GM19328 (cell line): ENCODE data around the gene BTRC.

Experiments used
- ATAC-seq: cut with Tn5 transposase; IDR thresholded peaks from one replicate; pipeline ENCODE4 v1.9.1; 2021; ENCODE audit warnings: mild to moderate bottlenecking, moderate library complexity; ENCODE audit not compliant: unreplicated experiment

Gene BTRC

DNA sequence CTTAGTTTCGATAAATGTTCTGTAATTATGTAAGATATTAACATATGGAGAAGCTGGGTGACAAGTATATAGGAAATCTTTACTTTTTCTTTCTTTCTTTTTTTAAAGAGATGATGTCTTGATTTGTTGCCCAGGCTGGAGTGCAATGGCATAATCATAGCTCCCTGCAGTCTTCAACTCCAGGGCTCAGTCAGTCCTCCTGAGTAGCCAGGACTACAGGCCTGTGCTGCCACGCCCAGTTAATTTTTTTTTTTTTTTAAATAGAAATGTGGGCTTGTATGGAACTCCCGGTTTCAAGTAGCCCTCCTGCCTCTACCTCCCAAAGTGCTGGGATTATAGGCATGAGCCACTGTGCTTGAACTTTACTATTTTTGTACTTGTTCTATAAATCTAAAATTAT lies 122.4 kb downstream of the BTRC start:
- no peak for ATAC-seq

DNA sequence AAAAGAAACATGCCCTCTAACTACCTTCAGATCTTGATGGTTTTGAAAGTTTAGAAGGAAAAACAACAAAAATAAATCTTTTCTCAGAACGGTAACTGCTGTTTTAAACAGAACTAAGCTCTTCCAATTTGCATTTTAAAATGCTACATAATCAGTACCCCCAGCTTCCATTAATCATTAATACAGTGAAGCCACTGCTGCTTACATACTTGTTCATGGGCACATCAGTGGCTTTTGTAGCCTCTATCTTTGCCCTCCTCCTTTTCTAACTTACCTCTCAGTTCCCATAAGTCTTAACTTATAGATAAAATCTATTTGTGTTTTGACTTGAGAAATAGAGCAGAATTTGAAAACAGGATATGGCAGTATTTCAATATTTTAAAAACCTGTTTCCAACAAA lies 125.0 kb downstream of the BTRC start:
- no peak for ATAC-seq

DNA sequence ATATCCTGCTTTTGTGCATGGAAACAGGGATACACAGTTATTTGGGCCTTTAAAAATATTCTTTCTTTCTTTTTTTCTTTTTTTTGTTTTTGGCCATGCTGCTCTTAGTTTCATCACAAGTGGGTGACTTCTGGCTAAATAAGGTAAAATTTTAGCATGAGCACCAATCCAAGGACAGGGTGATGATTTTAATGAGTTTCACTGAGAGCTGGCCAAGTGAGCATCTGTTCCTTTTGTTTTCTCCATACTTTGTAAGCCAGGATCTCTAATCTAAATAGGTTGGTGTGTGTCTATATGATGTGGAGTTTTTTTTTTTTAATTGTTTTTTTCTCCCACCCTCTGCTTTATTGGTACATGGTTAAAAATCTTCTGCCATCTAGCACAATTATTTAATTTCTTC lies 127.3 kb downstream of the BTRC start:
- ATAC-seq = no peak

DNA sequence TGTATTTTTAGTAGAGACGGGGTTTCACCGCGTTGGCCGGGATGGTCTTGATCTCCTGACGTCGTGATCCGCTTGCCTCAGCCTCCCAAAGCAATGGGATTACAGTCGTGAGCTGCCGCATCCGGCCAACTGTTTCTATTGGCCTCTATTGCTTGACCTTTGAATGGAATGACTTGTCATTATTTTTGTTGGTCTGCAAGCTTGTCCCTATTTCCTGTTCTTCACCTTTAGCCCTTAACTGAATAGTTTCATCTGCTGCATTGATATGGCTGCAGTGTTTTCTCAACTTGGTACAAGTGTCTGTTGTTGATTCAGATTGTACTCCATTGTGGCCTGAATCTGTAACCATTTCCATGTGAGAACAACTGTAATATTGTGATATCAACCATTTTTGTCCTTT lies 128.6 kb downstream of the BTRC start:
- ATAC-seq = no peak

DNA sequence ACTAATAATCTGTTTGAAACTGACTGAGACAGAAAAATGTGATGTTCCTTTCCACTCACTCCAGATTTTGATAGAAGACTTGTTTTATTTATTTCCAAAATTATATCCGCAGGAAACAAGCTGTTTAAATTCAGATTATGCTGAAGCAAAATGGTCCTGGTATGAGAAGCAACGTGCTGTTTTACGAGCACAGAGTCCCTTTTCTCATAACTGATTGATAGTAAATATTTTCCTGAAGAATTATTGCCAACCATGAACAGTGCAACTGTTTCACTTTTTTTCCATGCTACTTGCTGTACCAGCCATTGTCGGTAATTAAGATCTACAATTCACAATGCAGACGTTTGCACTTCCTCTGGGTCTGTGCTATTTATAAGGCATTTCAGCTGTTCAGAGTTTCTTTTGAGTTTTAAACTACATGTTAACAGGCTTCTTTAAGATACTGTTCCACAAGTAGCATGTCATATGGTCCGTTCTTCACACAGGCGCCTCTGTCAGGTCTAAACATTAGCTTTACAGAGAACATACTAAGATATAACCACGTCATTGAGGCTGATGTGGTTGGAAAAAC lies 130.3 kb downstream of the BTRC start:
- no peak for ATAC-seq

DNA sequence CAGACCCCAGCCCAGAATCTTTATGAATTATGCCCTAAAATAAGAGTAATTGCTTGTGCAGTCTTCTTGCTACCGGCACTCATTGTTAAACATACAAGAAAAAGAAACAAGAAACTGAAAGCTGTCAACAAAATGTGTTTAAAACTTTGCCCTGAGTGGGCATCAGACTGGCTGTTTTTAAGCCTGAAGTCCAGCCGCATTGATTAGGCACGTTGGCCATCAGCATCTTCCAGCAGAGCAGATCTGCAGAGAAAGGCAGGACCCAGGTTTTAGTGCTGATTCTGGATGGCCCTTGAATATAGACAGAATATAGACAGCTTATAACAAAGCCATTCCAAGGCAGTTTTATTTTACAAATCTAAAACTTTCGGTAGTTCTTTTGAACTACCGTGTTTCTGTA lies 131.2 kb downstream of the BTRC start:
- no peak for ATAC-seq

DNA sequence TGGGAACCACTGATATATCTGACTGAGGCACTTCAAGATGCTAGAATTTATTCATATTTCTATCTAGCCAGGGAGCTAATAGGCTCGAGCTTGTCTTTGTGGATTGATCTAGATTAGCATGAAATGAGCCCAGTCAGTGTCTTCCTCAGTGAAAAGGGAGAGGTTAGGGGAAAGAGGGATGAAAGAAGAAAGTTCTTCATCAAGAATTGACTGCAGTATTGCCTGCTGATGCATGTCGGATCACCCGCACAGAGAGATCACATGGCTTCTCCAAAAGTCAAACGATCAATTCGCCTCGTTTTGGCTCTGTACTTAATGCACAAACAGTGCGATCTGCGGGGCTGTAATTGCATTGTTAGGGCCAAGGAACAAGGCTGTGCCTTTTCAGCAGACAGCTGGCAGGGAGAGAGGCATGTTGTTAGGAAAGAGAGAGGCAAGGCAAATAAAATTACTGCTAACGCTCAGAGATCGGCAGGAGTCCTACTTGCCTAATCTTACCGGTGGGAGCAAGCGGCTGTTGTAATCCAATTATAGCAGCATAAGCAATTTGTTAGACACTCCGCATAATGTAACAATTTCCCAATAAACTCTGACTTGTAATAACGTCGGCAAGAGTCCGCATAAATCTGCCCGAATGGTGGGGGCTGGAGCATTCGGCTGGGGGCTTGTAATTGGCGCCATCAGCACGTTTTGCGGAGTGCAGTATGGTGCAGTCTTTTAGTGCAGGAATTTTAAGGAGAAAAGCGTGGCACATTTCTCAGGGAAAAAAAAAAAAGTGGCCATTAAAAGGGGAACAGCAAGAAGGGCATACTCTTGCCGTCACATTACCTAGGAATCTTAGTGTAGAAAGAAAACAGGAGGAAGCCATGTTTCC lies 132.0 kb downstream of the BTRC start:
- ATAC-seq = no peak

DNA sequence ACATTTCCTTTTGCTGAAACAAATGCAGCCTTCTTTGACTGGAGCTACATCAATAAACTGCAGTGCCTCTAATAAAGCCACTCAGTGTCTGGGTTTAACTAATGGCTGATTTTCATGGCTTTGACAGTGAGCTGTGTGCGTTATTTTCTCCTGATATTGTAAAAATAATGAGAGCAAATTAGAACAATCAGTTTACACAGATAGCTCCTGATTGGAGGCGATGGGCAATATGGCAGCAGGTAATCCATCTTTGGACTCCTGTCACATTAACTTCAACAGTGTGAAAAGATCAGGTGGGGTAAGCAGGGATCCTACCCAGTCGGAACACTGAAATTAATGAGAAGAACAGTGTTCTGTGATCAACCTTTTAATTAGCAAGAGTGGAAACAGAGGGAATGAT lies 133.4 kb downstream of the BTRC start:
- ATAC-seq = no peak

DNA sequence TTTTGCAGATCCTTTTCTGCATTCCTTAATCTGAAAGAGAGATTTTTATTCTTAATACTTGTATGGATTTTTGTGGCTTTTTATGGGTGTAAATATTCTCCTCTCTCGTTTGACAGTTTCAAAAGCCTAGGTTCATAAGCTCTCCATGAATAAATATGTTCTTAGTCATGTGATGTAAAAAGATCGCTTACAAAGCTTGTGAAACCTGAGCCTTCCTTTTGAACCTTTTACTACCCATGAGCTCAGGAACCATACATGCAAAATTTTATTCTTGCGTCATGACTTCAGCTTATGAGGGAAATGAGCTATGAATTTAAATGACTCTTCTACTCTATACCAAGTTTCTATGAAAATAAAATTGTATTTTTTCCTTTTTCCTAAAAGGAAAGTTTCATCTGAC lies 135.4 kb downstream of the BTRC start:
- ATAC-seq = no peak

DNA sequence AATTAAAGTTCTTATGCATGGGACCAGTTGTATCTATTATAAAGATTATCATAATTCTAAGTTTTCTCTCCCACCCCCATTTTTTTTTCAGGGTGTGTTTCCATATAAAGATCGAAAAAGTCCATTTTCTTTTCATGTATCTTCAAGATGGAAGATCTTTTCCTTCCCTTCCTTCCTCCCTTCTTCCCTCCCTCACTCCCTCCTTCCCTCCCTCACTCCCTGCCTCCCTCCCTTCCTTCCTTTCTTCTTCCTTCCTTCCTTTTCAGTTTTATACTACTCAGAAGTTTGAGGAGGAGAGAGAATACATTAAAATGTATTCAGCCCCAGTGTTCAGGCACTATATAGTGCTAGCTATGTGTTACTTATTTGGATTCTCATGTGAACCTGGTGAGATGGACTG lies 136.1 kb downstream of the BTRC start:
- no peak for ATAC-seq

DNA sequence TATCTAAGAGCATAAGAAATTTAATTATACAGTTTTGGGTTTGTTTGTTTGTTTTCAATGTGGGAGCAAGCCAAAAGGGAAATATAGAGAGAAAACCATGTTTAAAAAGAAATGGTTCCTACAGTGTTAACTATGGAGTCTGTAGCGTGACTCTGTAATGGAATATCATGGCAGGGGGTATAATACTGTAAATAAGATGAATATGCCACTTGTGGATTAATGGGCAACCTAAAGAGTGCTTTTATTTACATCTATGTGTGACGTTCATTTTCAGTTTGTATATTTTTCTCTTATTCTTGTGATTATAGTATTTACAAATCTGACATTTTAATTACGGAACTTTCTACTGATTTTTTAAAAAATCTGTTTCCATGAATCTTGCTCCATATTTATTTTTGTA lies 138.2 kb downstream of the BTRC start:
- no peak for ATAC-seq

DNA sequence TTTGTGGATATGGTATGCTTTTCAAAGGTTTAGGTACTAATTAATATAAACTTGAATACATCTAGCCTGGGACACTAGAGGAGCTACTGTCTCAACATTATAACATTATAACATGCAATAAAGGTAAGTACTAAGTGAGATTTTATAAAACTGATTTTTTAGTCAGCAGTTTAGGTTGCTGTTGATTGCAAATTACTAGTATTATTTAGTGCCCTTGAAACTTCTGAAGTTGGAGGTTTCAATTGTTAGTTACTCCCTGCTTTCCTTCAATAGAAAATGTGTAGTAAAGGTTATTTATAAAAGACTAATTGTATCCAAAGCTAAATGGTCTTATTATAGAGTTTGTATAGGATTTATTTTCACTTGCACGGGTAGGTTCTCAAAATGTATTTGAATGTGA lies 138.8 kb downstream of the BTRC start:
- ATAC-seq = no peak

DNA sequence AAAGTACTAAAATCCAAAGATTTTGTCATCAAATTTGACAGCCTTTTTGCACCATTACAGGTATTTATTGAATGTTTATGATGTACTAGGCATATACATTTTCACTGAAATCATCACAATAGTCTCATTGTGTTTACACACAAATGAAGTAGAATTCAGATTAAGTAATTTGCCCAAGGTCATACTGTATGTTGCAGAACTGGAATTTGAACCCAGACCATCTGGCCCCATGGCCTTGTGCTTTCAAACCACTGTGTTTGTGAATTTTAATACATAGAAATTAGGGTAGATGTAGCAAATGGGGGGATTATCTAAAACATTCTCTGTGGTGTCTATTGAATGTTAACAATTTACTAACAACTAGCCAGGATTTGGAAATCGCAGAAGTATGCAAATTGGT lies 139.3 kb downstream of the BTRC start:
- ATAC-seq = no peak

DNA sequence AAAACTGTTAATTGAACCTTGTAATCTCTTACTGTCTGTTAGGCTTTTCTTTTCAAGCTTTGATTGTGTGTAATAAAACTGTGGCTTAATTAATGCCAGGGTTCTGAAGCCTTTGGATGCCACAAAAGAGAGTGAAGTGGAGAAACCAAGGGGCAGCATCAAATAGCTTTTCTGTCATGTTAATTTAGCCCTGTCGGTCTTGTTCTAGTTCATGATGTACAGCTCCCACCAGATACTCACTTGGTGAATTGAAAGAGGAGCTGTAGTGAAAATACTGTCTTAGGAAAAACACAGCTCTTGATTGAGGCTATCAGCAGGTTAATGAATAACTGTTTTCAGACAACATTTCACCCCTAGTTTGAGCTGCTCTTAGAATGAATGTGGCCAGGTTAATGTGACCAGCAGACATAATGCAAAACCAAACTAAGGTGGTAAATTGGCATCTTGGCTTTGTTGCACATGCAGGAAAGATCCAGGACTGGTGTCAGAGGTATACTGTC lies 139.9 kb downstream of the BTRC start:
- no peak for ATAC-seq

DNA sequence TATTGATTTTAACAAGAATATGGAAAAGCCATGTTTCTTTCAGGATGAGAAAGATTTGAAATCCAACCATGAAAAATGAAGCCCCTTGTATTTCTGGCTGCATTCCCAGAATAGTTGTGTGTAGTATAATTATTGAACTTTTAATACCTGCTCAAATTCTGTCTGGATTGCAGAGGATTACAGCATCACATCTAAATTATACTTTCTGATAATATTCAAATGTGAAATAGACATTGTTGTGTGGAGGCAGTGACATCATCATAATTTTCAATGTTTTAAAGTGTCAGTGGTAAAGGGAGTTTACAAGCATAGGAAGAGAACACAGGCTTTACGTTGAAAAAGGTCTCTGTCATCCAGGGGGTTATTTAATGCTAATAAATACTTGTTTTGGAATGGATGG lies 140.7 kb downstream of the BTRC start:
- ATAC-seq = no peak

DNA sequence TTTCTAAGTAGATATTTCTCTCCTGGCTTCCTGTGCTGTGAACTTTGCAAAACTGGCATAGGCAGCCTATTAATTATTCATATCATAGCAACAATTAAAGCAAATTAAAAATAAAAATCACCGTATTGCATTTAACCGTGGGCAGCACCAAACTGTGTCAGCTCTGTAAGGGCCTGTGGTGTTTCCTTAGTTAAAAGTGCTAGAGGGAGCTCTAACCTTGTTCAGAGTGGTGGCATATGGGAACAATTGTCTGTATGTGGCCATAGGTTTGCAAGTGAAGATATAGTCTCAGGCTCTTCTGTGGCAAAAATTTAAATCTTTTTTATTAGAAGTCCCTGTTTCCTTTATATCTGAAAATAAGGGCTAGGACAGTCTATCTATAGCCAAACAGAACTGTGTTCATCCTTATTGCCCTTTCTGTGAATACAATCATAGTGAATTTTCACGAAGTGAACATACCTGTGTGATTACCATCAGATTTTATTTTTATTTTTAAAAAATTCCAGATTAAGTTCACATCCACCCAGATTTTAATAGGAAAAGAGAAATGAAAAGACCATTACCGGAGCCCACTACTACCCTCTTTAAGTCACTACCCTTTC lies 141.5 kb downstream of the BTRC start:
- ATAC-seq = no peak

DNA sequence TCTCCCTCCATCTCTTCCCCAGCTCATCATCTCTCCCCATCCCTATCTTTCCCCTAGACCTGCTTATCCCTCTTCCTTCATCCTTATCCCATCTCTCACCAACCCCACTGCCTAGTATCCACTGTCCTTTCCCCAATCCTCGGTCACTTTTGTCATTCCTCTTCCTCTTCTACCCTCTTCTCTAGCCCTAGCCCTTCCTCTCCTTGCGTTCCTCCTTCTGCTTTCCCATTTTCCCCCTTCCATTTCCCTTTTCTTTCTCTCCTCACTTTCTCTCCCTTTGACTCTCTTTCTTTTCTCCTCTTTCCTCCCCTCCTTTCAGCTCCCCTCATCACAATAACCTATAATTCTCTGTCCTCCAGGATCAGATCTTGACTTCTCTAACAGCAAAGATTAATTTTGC lies 150.5 kb downstream of the BTRC start:
- no peak for ATAC-seq

DNA sequence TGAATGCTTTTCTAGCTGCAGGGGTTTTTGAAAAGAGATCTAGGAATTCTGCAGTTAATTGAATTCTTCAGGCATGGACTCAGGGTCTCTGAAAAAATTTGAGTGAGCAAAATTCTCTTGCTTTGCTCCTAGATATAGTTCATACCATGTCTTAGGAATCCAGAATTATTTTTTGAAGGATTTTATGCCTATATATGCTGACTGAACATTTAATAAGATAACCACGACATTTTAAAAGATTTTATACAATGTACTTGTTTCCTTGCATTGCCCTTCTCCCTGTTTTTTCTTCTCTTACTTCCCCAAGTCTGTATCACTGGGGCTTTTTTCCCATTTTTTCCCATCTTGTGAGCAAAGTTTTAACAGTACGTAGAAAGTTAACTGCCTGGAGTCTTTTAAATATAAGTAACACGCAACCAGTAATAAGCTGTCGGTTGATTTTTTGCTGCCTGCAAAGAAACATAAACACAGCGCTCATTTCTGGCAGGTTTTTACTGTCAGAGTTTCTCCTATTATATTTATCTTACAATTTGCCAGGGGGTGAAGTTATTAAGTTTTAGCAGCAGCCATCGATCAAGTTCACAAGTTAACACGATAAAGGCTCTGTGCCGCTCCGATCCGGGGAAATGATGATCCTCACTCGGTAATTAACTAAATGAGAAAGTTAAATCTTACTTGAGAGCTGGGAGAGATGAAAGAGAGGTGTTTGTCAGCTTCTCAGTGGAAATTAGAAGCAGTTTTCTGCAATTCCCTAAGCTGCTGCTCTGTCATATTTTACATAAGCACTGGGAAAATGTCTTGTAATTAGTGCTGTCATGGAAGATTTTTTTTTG lies 153.1 kb downstream of the BTRC start:
- ATAC-seq = no peak

DNA sequence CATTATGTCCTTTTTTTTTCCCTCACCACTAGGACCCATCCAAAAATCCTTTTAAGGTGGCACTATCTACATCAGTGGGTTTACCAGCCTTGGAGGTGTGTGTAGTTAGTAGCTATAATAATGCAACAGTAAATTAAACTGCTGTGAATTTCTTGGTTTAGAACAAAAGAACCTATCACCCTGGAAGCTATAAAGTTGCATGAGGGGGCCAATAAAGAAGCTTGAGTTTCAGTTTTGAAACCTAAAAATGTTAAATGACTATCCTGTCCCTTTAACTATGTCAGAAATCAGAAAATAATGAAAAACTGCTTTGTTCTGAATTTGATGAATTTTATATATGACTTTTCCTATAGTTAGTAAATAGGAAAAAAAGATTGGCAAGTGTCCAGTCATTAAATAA lies 153.9 kb downstream of the BTRC start:
- no peak for ATAC-seq

DNA sequence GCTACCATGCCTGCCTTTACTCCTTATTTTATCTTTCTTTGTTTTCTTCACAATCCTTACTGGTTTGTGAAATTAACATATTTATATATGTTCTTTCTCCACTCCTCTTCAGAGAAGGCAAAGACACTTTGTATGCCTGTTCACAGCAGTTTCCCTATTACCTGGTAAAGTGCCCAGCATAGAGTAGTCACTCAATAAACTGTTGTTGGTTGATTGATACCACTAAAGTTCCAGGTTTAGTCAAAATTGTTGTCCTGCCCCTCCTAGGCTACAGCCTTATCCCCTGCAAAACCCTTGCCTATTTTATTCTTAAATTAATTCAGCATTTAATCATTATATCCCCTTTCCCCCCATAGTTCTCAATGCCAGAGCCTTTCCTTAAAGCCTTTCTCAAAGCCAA lies 158.0 kb downstream of the BTRC start:
- ATAC-seq = no peak

DNA sequence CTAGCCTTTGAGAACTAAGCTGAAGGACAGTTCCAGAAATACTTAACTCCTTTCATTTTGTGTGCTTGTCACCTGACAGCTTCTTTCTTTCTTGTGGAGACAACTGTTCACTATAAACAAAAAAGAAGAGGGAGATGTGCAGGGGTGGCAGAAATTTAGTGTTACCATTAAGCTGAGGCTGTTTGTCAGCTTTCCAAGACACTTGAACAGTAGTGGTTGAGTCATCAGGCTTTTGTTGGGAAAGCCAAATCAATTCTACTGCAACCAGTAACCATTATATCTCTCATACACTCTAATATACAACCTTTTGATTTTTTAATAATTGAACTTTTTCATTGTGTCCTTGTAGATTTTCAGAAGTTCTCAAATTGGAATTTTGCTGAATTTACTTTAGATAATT lies 158.8 kb downstream of the BTRC start:
- no peak for ATAC-seq
